ENCODE measurements around the gene SLC12A6. TPM values are rescaled to one million over a fixed set of nuclear protein-coding genes. Genes with fewer than 3 reads are reported as not detected.

Gene SLC12A6
- total RNA-seq, 1 donor = 40.9 TPM

- Histone ChIP-seq H2AFZ (ENCODE audit: low read length) (no peak overlapping the region), H3K4me1 (ENCODE audit: insufficient read depth, low read length) (no peaks in the 10 kb centered on the region), H3K9me3 (ENCODE audit: low read depth, low read length) (no peaks in the 10 kb centered on the region), H3K4me2 (ENCODE audit: insufficient read depth, low read length) (no peak overlapping the region), H3K36me3 (ENCODE audit: insufficient read depth, low read length) (peaks cover 22% of the 10 kb centered on the region), H3K27ac (ENCODE audit: low read depth, low read length) (no peak overlapping the region), H3K79me2 (ENCODE audit: insufficient read depth, low read length) (no peaks in the 10 kb centered on the region), H3K4me3 (ENCODE audit: insufficient read depth, low read length) (no peak overlapping the region), H3K27me3 (ENCODE audit: insufficient read depth, low read length) (no peaks in the 10 kb centered on the region), H4K20me1 (ENCODE audit: insufficient read depth, low read length) (no peaks in the 10 kb centered on the region)
- TF ChIP-seq CTCF (IDR thresholded peaks at IDR 0.05; ENCODE audit: extremely low read depth, low read depth, low read length) = no peak
- no peak for DNase-seq (ENCODE audit: insufficient read length, low spot score, missing footprints)
These were observed 85.0 kb downstream of the SLC12A6 start for GRCh38 chr15:34252545-34252944.

- DNase-seq (ENCODE audit: insufficient read length, low spot score, missing footprints) = no peak
- TF ChIP-seq CTCF (IDR thresholded peaks at IDR 0.05; ENCODE audit: extremely low read depth, low read depth, low read length) = no peak
- H3K36me3 ChIP-seq (ENCODE audit: insufficient read depth, low read length) = peaks cover 18% of the 10 kb centered on the region
These were observed 89.4 kb downstream of the SLC12A6 start for GRCh38 chr15:34248190-34248589.

GRCh38 chr15:34246276-34246976, 91.2 kb downstream of the SLC12A6 start:
- TF ChIP-seq CTCF (IDR thresholded peaks at IDR 0.05; ENCODE audit: extremely low read depth, low read depth, low read length) = no peak
- no peaks in the 10 kb centered on the region for H3K9me3 ChIP-seq (ENCODE audit: low read depth, low read length)
- no peaks in the 10 kb centered on the region for H3K79me2 ChIP-seq (ENCODE audit: insufficient read depth, low read length)
- no peaks in the 10 kb centered on the region for H3K4me1 ChIP-seq (ENCODE audit: insufficient read depth, low read length)
- H2AFZ ChIP-seq (ENCODE audit: low read length) = no peak overlapping the region
- no peak overlapping the region for H3K4me3 ChIP-seq (ENCODE audit: insufficient read depth, low read length)
- H4K20me1 ChIP-seq (ENCODE audit: insufficient read depth, low read length) = no peaks in the 10 kb centered on the region
- no peak overlapping the region for H3K4me2 ChIP-seq (ENCODE audit: insufficient read depth, low read length)
- DNase-seq (ENCODE audit: insufficient read length, low spot score, missing footprints) = no peak
- H3K27me3 ChIP-seq (ENCODE audit: insufficient read depth, low read length) = no peaks in the 10 kb centered on the region
- H3K27ac ChIP-seq (ENCODE audit: low read depth, low read length) = no peak overlapping the region
- H3K36me3 ChIP-seq (ENCODE audit: insufficient read depth, low read length) = peaks cover 8% of the 10 kb centered on the region

More at GRCh38 chr15:34248190-34248589, 89.4 kb downstream of the SLC12A6 start:
- Histone ChIP-seq H3K4me1 (ENCODE audit: insufficient read depth, low read length) (no peaks in the 10 kb centered on the region), H2AFZ (ENCODE audit: low read length) (no peak overlapping the region), H3K4me2 (ENCODE audit: insufficient read depth, low read length) (no peak overlapping the region), H3K9me3 (ENCODE audit: low read depth, low read length) (no peaks in the 10 kb centered on the region), H3K27ac (ENCODE audit: low read depth, low read length) (no peak overlapping the region), H3K27me3 (ENCODE audit: insufficient read depth, low read length) (no peaks in the 10 kb centered on the region), H3K4me3 (ENCODE audit: insufficient read depth, low read length) (no peak overlapping the region), H4K20me1 (ENCODE audit: insufficient read depth, low read length) (no peaks in the 10 kb centered on the region), H3K79me2 (ENCODE audit: insufficient read depth, low read length) (no peaks in the 10 kb centered on the region)

GRCh38 chr15:34243226-34243625, 94.4 kb downstream of the SLC12A6 start:
- no peak for DNase-seq (ENCODE audit: insufficient read length, low spot score, missing footprints)
- H3K27me3 ChIP-seq (ENCODE audit: insufficient read depth, low read length) = no peaks in the 10 kb centered on the region
- no peak for TF ChIP-seq CTCF (IDR thresholded peaks at IDR 0.05; ENCODE audit: extremely low read depth, low read depth, low read length)

More at GRCh38 chr15:34243226-34243625, 94.4 kb downstream of the SLC12A6 start:
- Histone ChIP-seq H4K20me1 (ENCODE audit: insufficient read depth, low read length) (no peaks in the 10 kb centered on the region), H2AFZ (ENCODE audit: low read length) (no peak overlapping the region), H3K27ac (ENCODE audit: low read depth, low read length) (no peak overlapping the region), H3K79me2 (ENCODE audit: insufficient read depth, low read length) (peaks cover 1% of the 10 kb centered on the region), H3K9me3 (ENCODE audit: low read depth, low read length) (no peaks in the 10 kb centered on the region), H3K4me3 (ENCODE audit: insufficient read depth, low read length) (no peak overlapping the region), H3K36me3 (ENCODE audit: insufficient read depth, low read length) (peaks cover 8% of the 10 kb centered on the region), H3K4me1 (ENCODE audit: insufficient read depth, low read length) (peaks cover 16% of the 10 kb centered on the region), H3K4me2 (ENCODE audit: insufficient read depth, low read length) (no peak overlapping the region)

Data from osteoblast (primary cell).